GM12878 (cell line): ENCODE data around the gene SHH. TPM values are rescaled to one million over a fixed set of nuclear protein-coding genes. Genes with fewer than 3 reads are reported as not detected.

Experiments
- ATAC-seq: fragments of 200-7000 bp; cut with Tn5 transposase; 3 replicates; pipeline ENCODE4 v1.9.1; 2020; ENCODE audit warnings: mild to moderate bottlenecking, moderate library complexity
- BruUV-seq: library from RNA; stranded (reverse); fragments of 400-500 nt; replicated peaks from 2 replicates; lab custom pipeline; 2021; lab: Mats Ljungman, UMichigan
- CTCF ChIA-PET: fragments of 300-600 bp; sonication (Branson Sonifier 250); formaldehyde crosslinking; extraction: SDS; loops from one replicate; lab custom pipeline; 2021; ENCODE audit warnings: inconsistent platforms; lab: Yijun Ruan, JAX
- POLR2A ChIA-PET: fragments of 350-600 bp; formaldehyde crosslinking; extraction: SDS; loops from one replicate; lab custom pipeline; 2021; ENCODE audit warnings: inconsistent platforms; lab: Charles Lee
- RAD21 ChIA-PET: fragments of 300-600 bp; sonication (Branson Sonifier 250); formaldehyde crosslinking; loops from one replicate; lab custom pipeline; 2023; ENCODE audit warnings: antibody characterized with exemption; ENCODE audit not compliant: unreplicated experiment; lab: Charles Lee
- SMC1A ChIA-PET: fragments of 300-600 bp; sonication (Branson Sonifier 250); formaldehyde crosslinking; loops from one replicate; lab custom pipeline; 2023; ENCODE audit not compliant: unreplicated experiment, uncharacterized antibody; lab: Charles Lee
- DNase-seq: peaks from one replicate; pipeline ENCODE4 v3.0.0-alpha.2; 2011; ENCODE audit warnings: low read depth, low spot score
- FAIRE-seq: peaks from 3 replicates; lab custom pipeline; 2011; peaks lifted over from hg19 to GRCh38; lab: Jason Lieb, UNC
- H2AFZ ChIP-seq: 2 replicates; pipeline ENCODE4 v1.6.0; 2011; ENCODE audit warnings: low read depth, low read length, control low read depth; ENCODE audit not compliant: control insufficient read depth
- H3K27ac ChIP-seq: 2 replicates; pipeline ENCODE4 v1.5.1; 2011; ENCODE audit warnings: control low read depth; ENCODE audit not compliant: control insufficient read depth, insufficient read depth
- H3K27me3 ChIP-seq, 2 experiments: replicated peaks in 1 of 2; 2 replicates each; pipeline versions ENCODE4 v1.6.0 to v1.6.1; 2011; ENCODE audit warnings: low read length in 1 of 2; ENCODE audit not compliant: control insufficient read depth in 2 of 2, insufficient read depth in 2 of 2
- H3K36me3 ChIP-seq, 2 experiments: 2 replicates each; pipeline ENCODE4 v1.5.1; 2011; ENCODE audit warnings: low read length in 1 of 2; ENCODE audit not compliant: control insufficient read depth in 2 of 2, insufficient read depth in 2 of 2
- H3K4me1 ChIP-seq: 2 replicates; pipeline ENCODE4 v1.6.1; 2011; ENCODE audit warnings: mild to moderate bottlenecking, low read length, moderate library complexity, mixed read lengths; ENCODE audit not compliant: control insufficient read depth, insufficient read depth
- H3K4me2 ChIP-seq: 2 replicates; pipeline ENCODE4 v1.6.0; 2011; ENCODE audit warnings: control low read depth; ENCODE audit not compliant: control insufficient read depth, insufficient read depth
- H3K4me3 ChIP-seq: fragments of 200-600 bp; sonication (generic); 2 replicates; pipeline ENCODE4 v1.5.1; 2016
- H3K79me2 ChIP-seq: 2 replicates; pipeline ENCODE4 v1.6.0; 2011; ENCODE audit warnings: low read length; ENCODE audit not compliant: control insufficient read depth, insufficient read depth
- H3K9ac ChIP-seq: 2 replicates; pipeline ENCODE4 v1.8.0; 2011; ENCODE audit warnings: low read length, control low read depth, mixed read lengths; ENCODE audit not compliant: control insufficient read depth, insufficient read depth
- H3K9me3 ChIP-seq: replicated peaks from 3 replicates; pipeline ENCODE4 v1.5.1; 2011; ENCODE audit warnings: mild to moderate bottlenecking, low read length; ENCODE audit not compliant: control insufficient read depth, insufficient read depth
- H4K20me1 ChIP-seq: 2 replicates; pipeline ENCODE4 v1.6.0; 2011; ENCODE audit not compliant: control insufficient read depth, insufficient read depth
- BACH1 ChIP-seq: fragments of 450-650 bp; IDR thresholded peaks from 2 replicates; pipeline ENCODE4 v1.6.1; 2017; ENCODE audit warnings: mild to moderate bottlenecking, borderline replicate concordance
- CBX5 ChIP-seq: sonication (generic); IDR thresholded peaks from 2 replicates; pipeline ENCODE4 v1.6.1; 2016; ENCODE audit warnings: low read depth, moderate library complexity, mild to moderate bottlenecking, inconsistent platforms
- CTCF ChIP-seq, 3 experiments: IDR thresholded peaks in 2 of 3; conservative IDR thresholded peaks in 1 of 3; 2 replicates each; pipeline ENCODE4 v1.5.1; 2011; ENCODE audit warnings: low read depth in 3 of 3, low read length in 3 of 3, mild to moderate bottlenecking in 3 of 3, control low read depth in 2 of 3, moderate library complexity in 2 of 3, inconsistent platforms in 1 of 3, mixed read lengths in 1 of 3; ENCODE audit not compliant: control insufficient read depth in 2 of 3, insufficient read depth in 1 of 3; ENCODE audit errors: extremely low read depth in 1 of 3
- KDM1A ChIP-seq: fragments of 200-600 bp; sonication (generic); IDR thresholded peaks from 2 replicates; pipeline ENCODE4 v1.6.1; 2016; ENCODE audit warnings: borderline replicate concordance
- MAX ChIP-seq: IDR thresholded peaks from 2 replicates; pipeline ENCODE4 v1.6.1; 2012; ENCODE audit warnings: low read depth, low read length, improper control_type of control experiment
- MYC ChIP-seq: IDR thresholded peaks from 2 replicates; pipeline ENCODE4 v1.6.1; 2011; ENCODE audit warnings: mild to moderate bottlenecking, low read length, moderate library complexity, inconsistent platforms; ENCODE audit not compliant: insufficient read depth, insufficient replicate concordance, insufficient read length, severe bottlenecking
- POU2F2 ChIP-seq: IDR thresholded peaks from 3 replicates; pipeline ENCODE4 v1.6.1; 2011; ENCODE audit warnings: low read depth, mild to moderate bottlenecking, low read length, borderline replicate concordance
- PRDM15 ChIP-seq: fragments of 450-650 bp; formaldehyde crosslinking; IDR thresholded peaks from 2 replicates; pipeline ENCODE4 v1.4.0; 2020; ENCODE audit warnings: mild to moderate bottlenecking, moderate library complexity
- SREBF1 ChIP-seq: IDR thresholded peaks from 2 replicates; pipeline ENCODE4 v1.6.1; 2012; ENCODE audit warnings: mild to moderate bottlenecking, low read length
- ZZZ3 ChIP-seq: IDR thresholded peaks from 2 replicates; pipeline ENCODE4 v1.6.1; 2011; ENCODE audit warnings: low read depth; ENCODE audit not compliant: control insufficient read depth, insufficient read length
- WGBS: methylation state at CpG from one replicate; pipeline ENCODE4 v1.1.6; 2016; ENCODE audit warnings: low lambda C conversion rate; ENCODE audit not compliant: insufficient replicate concordance, insufficient coverage; ENCODE audit errors: missing lambda C conversion rate; 5-methylcytosine and 5-hydroxymethylcytosine counted together
- in situ Hi-C: fragments of 300-500 bp; cut with MboI; formaldehyde crosslinking; loops from 9 replicates; pipeline ENCODE4 v1.14.3; 2018; ENCODE audit warnings: mixed read lengths
- intact Hi-C: fragments of 100-400 bp; cut with micrococcal nuclease; formaldehyde crosslinking; loops from one replicate; pipeline ENCODE4 v1.14.2; 2022; ENCODE audit not compliant: unreplicated experiment
- polyA plus RNA-seq, 11 experiments: library from polyadenylated mRNA; depleted of rRNA in 4 of 11; unstranded in 6 of 11; stranded (reverse) in 5 of 11; fragments of >200 nt; fragmentation: Nextera tagmentation in 4 of 11; fragmentation: Illumina TruSeq in 1 of 11; extraction: Ambion mirVana in 4 of 11; extraction: Trizol in 1 of 11; gene quantifications; 1 replicate in 1 of 11; 2 replicates in 10 of 11; pipeline versions ENCODE4 v1.2.1 to v1.2.3, GENCODE V29; 2011 to 2016; ENCODE audit warnings: inconsistent platforms in 2 of 11, missing spikeins in 2 of 11, low read depth in 1 of 11
- total RNA-seq, 4 experiments: library from RNA; depleted of rRNA in 3 of 4; stranded (reverse); fragments of >200 nt in 3 of 4; fragmentation: Illumina TruSeq in 1 of 4; extraction: Trizol in 1 of 4; gene quantifications; 2 replicates each; pipeline versions ENCODE4 v1.2.1 to v1.2.3, GENCODE V29; 2013 to 2021

The SHH gene
- total and polyA plus RNA-seq, 10 of the 15 experiments (the other 5 are each of a cell fraction or from before 2014, with no cell fraction given): not detected

- TF ChIP-seq SREBF1 (no peak), MAX (no peak), ZZZ3 (no peak), POU2F2 (no peak), BACH1 (no peak), CBX5 (no peak), MYC (no peak), PRDM15 (CRISPR knock-in tag) (no peak), CTCF (IDR thresholded peaks at IDR 0.05 in 2 of 3, conservative IDR thresholded peaks at IDR 0.05 in 1 of 3; ENCODE audit: control insufficient read depth in 2 of 3, extremely low read depth in 1 of 3, insufficient read depth in 1 of 3, low read depth in 3 of 3, low read length in 3 of 3) (no peak), KDM1A (no peak)
- Histone ChIP-seq H3K27ac (no peak overlapping the region), H3K27me3 (peaks cover 8 to 11% of the 10 kb centered on the region in 2 experiments), H3K9me3 (no peaks in the 10 kb centered on the region; the same call in 2 of the 3 replicates), H3K36me3 (no peaks in the 10 kb centered on the region), H4K20me1 (no peaks in the 10 kb centered on the region), H2AFZ (no peak overlapping the region), H3K9ac (no peak overlapping the region), H3K4me2 (no peak overlapping the region), H3K79me2 (no peaks in the 10 kb centered on the region), H3K4me3 (no peak overlapping the region), H3K4me1 (no peaks in the 10 kb centered on the region)
- ATAC-seq (no peak), FAIRE-seq (no peak), DNase-seq (no peak)
- in situ Hi-C loops (loop anchor here (25.0 kb wide), 1 partner anchor 1449 kb away; no protein-coding TSS in a partner anchor), intact Hi-C loops (loop anchor here (2.0 to 10.0 kb wide), 3 partner anchors 341 to 1003 kb away; partner anchors contain the start of gene RNF32)
- 9% methylated on average over 19 of the region's 19 CpGs for WGBS
- BruUV-seq: no TSS peak
- ChIA-PET RAD21 (no interaction called here), CTCF (interaction anchor here (0.9 kb wide), 1 partner anchor 1006 kb away, joined by 4 read pairs; no protein-coding TSS in a partner anchor), SMC1A (interaction anchor here (0.6 kb wide), 1 partner anchor 499 kb away, joined by 3 read pairs; no protein-coding TSS in a partner anchor), POLR2A (interaction anchor here (0.7 kb wide), 1 partner anchor 1575 kb away, joined by 5 read pairs; no protein-coding TSS in a partner anchor)
Observed at GRCh38 chr7:155813546-155814315, 1.5 kb upstream of the SHH start.
